Activated naive CD8-positive, alpha-beta T cell treated with anti-CD3 and anti-CD28 coated beads for 36 hours (primary cell): ENCODE results near the gene RIMS1. TPM values are rescaled to one million over a fixed set of nuclear protein-coding genes. Genes with fewer than 3 reads are reported as not detected.

Source experiments
- DNase-seq: peaks from one replicate; pipeline ENCODE4 v3.0.0; 2021
- H3K27ac Mint-ChIP-seq: one replicate; pipeline ENCODE4 v1.8.0; 2022; ENCODE audit warnings: mild to moderate bottlenecking, moderate library complexity, mixed read lengths
- H3K27me3 Mint-ChIP-seq: one replicate; pipeline ENCODE4 v1.8.0; 2022; ENCODE audit warnings: mild to moderate bottlenecking, mixed read lengths
- H3K36me3 Mint-ChIP-seq: one replicate; pipeline ENCODE4 v1.8.0; 2021; ENCODE audit warnings: mild to moderate bottlenecking, mixed read lengths
- H3K4me1 Mint-ChIP-seq: one replicate; pipeline ENCODE4 v1.8.0; 2021; ENCODE audit warnings: mixed read lengths
- H3K4me3 Mint-ChIP-seq: one replicate; pipeline ENCODE4 v1.8.0; 2022; ENCODE audit warnings: mild to moderate bottlenecking, moderate library complexity, mixed read lengths
- H3K9me3 Mint-ChIP-seq: one replicate; pipeline ENCODE4 v1.8.0; 2022; ENCODE audit warnings: mixed read lengths
- total RNA-seq, 2 experiments: library from RNA; stranded (reverse); gene quantifications; one replicate each; pipeline ENCODE4 v1.2.3, GENCODE V29; 2021

RIMS1 gene
- total RNA-seq, 2 experiments from 2014 or later: not detected

DNA sequence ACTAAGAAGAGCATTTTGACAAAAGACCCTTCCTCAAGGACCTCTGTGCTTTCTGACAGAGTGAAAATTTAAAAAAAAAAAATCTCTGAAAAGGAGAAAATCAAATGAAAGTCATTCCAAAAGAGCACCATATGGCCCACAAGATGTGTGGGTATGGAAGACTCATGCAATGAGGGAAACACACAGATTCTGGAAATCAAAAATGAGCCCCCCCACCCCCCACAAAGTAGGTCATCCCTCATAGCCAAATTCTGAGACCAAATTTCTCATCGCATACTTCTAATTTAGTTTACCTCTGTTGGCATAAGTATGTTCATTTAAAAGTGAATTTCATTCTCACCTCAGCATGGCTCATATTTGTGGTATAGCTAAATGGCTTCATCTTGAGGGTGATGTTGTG, 554.3 kb downstream of the RIMS1 start:
- H3K36me3 Mint-ChIP-seq: no peaks in the 10 kb centered on the region
- peaks cover 20% of the 10 kb centered on the region for H3K27me3 Mint-ChIP-seq
- no peak overlapping the region for H3K27ac Mint-ChIP-seq
- H3K4me3 Mint-ChIP-seq: no peak overlapping the region
- no peak for DNase-seq
- H3K4me1 Mint-ChIP-seq: no peaks in the 10 kb centered on the region
- no peaks in the 10 kb centered on the region for H3K9me3 Mint-ChIP-seq

GRCh38 chr6:72446430-72446829, 560.1 kb downstream of the RIMS1 start:
- Mint-ChIP-seq H3K36me3 (no peaks in the 10 kb centered on the region), H3K27me3 (peaks cover 6% of the 10 kb centered on the region), H3K4me3 (no peak overlapping the region)

More at GRCh38 chr6:72446430-72446829, 560.1 kb downstream of the RIMS1 start:
- no peak for DNase-seq
- no peaks in the 10 kb centered on the region for H3K4me1 Mint-ChIP-seq
- H3K27ac Mint-ChIP-seq: no peak overlapping the region
- H3K9me3 Mint-ChIP-seq: no peaks in the 10 kb centered on the region
